HepG2 (cell line): ENCODE measurements around the gene MOGAT3. TPM values are rescaled to one million over a fixed set of nuclear protein-coding genes. Genes with fewer than 3 reads are reported as not detected.

Experiments used
- CHCHD3 ChIP-seq: sonication (generic); formaldehyde crosslinking; IDR thresholded peaks from 2 replicates; pipeline ENCODE4 v1.8.0; 2022; ENCODE audit warnings: mild to moderate bottlenecking, missing genetic modification reagents, moderate library complexity
- FOXC1 ChIP-seq: sonication (generic); formaldehyde crosslinking; IDR thresholded peaks from 2 replicates; pipeline ENCODE4 v1.8.0; 2022; ENCODE audit warnings: mild to moderate bottlenecking, missing genetic modification reagents, borderline replicate concordance
- FOXM1 ChIP-seq: sonication (generic); formaldehyde crosslinking; IDR thresholded peaks from 2 replicates; pipeline ENCODE4 v1.5.0; 2020; ENCODE audit warnings: missing genetic modification reagents
- JUN ChIP-seq: sonication (generic); formaldehyde crosslinking; IDR thresholded peaks from 2 replicates; pipeline ENCODE4 v1.4.0; 2020; ENCODE audit warnings: mild to moderate bottlenecking, missing genetic modification reagents
- NFATC3 ChIP-seq: sonication (generic); formaldehyde crosslinking; IDR thresholded peaks from 2 replicates; pipeline ENCODE4 v1.5.1; 2020; ENCODE audit warnings: mild to moderate bottlenecking, missing genetic modification reagents
- PRDM4 ChIP-seq: sonication (generic); formaldehyde crosslinking; IDR thresholded peaks from 2 replicates; pipeline ENCODE4 v1.9.0; 2021; ENCODE audit warnings: missing genetic modification reagents, borderline replicate concordance
- PRMT3 ChIP-seq: sonication (generic); formaldehyde crosslinking; IDR thresholded peaks from 2 replicates; pipeline ENCODE4 v1.8.1; 2022; ENCODE audit warnings: low read depth, mild to moderate bottlenecking, moderate library complexity, missing genetic modification reagents, borderline replicate concordance
- RARG ChIP-seq: sonication (generic); formaldehyde crosslinking; IDR thresholded peaks from 2 replicates; pipeline ENCODE4 v1.4.0; 2020; ENCODE audit warnings: low read depth, mild to moderate bottlenecking, missing genetic modification reagents
- SIN3A ChIP-seq: IDR thresholded peaks from 2 replicates; pipeline ENCODE4 v1.6.1; 2011; ENCODE audit warnings: low read depth, mild to moderate bottlenecking, control low read depth, low read length, borderline replicate concordance
- SP140L ChIP-seq: sonication (generic); formaldehyde crosslinking; IDR thresholded peaks from 2 replicates; pipeline ENCODE4 v1.4.0; 2020; ENCODE audit warnings: missing genetic modification reagents, borderline replicate concordance
- TERF1 ChIP-seq: sonication (generic); formaldehyde crosslinking; IDR thresholded peaks from 2 replicates; pipeline ENCODE4 v1.8.0; 2022; ENCODE audit warnings: mild to moderate bottlenecking, missing genetic modification reagents, moderate library complexity
- YEATS2 ChIP-seq: sonication (generic); formaldehyde crosslinking; IDR thresholded peaks from 2 replicates; pipeline ENCODE4 v1.4.0; 2020; ENCODE audit warnings: missing genetic modification reagents, borderline replicate concordance
- ZNF232 ChIP-seq: sonication (generic); formaldehyde crosslinking; IDR thresholded peaks from 2 replicates; pipeline ENCODE4 v1.4.0; 2020; ENCODE audit warnings: missing genetic modification reagents, borderline replicate concordance
- ZNF615 ChIP-seq: sonication (generic); formaldehyde crosslinking; IDR thresholded peaks from 2 replicates; pipeline ENCODE4 v1.5.0; 2020; ENCODE audit warnings: mild to moderate bottlenecking, missing genetic modification reagents, borderline replicate concordance
- ZNF616 ChIP-seq: sonication (generic); formaldehyde crosslinking; IDR thresholded peaks from 2 replicates; pipeline ENCODE4 v1.5.0; 2020; ENCODE audit warnings: low read depth, mild to moderate bottlenecking, missing genetic modification reagents
- ZNF652 ChIP-seq: IDR thresholded peaks from 2 replicates; pipeline ENCODE4 v1.6.1; 2016; ENCODE audit warnings: low read depth, borderline replicate concordance
- ZNF776 ChIP-seq: sonication (generic); formaldehyde crosslinking; IDR thresholded peaks from 2 replicates; pipeline ENCODE4 v1.4.0; 2020; ENCODE audit warnings: mild to moderate bottlenecking, missing genetic modification reagents
- ZNF800 ChIP-seq: sonication (generic); formaldehyde crosslinking; IDR thresholded peaks from 2 replicates; pipeline ENCODE4 v1.4.0; 2020; ENCODE audit warnings: missing genetic modification reagents
- ZXDC ChIP-seq: sonication (generic); formaldehyde crosslinking; IDR thresholded peaks from 2 replicates; pipeline ENCODE4 v1.5.0; 2020; ENCODE audit warnings: mild to moderate bottlenecking, missing genetic modification reagents
- polyA plus RNA-seq, 8 experiments: library from polyadenylated mRNA; depleted of rRNA in 3 of 8; stranded (reverse) in 7 of 8; unstranded in 1 of 8; fragments of >200 nt; fragmentation: Illumina TruSeq in 4 of 8; extraction: Trizol in 4 of 8; gene quantifications; 2 replicates each; pipeline versions ENCODE4 v1.2.1 to v1.2.3, GENCODE V29; 2011 to 2016; ENCODE audit warnings: low read depth in 4 of 8, missing spikeins in 1 of 8, mixed read lengths in 1 of 8; ENCODE audit not compliant: insufficient read depth in 1 of 8
- total RNA-seq, 5 experiments: library from RNA; depleted of rRNA; stranded (reverse); fragments of >200 nt; fragmentation: Illumina TruSeq; extraction: Trizol; gene quantifications; 2 replicates each; pipeline ENCODE4 v1.2.3, GENCODE V29; 2016; ENCODE audit warnings: low read depth in 1 of 5

MOGAT3 gene
- total and polyA plus RNA-seq, 2 of the 13 experiments (the other 11 are each of a cell fraction or from before 2014, with no cell fraction given), result 22.5 to 30.5 TPM

GRCh38 chr7:101243646-101244374, 43.0 kb upstream of the MOGAT3 start (continued):
- TF ChIP-seq ZXDC (CRISPR knock-in tag), result no peak
- TF ChIP-seq ZNF616, result no peak
- 0 out of 2 replicates have a peak, but pooled peaks have one; percentile 40 for TF ChIP-seq FOXM1 (CRISPR knock-in tag)
- TF ChIP-seq SIN3A, result no peak
- no peak for TF ChIP-seq NFATC3
- 0 out of 2 replicates have a peak, but pooled peaks have one; percentile 15 for TF ChIP-seq ZNF800
- TF ChIP-seq TERF1 (CRISPR knock-in tag), result no peak
- TF ChIP-seq JUN (CRISPR knock-in tag), result no peak
- TF ChIP-seq PRMT3 (CRISPR knock-in tag), result 0 out of 2 replicates have a peak, but pooled peaks have one; percentile 34
- TF ChIP-seq YEATS2 (CRISPR knock-in tag), result no peak
- TF ChIP-seq PRDM4, result 0 out of 2 replicates have a peak, but pooled peaks have one; percentile 20
- no peak for TF ChIP-seq SP140L (CRISPR knock-in tag)
- TF ChIP-seq FOXC1 (CRISPR knock-in tag), result 0 out of 2 replicates have a peak, but pooled peaks have one; percentile 42
- TF ChIP-seq ZNF615 (CRISPR knock-in tag), result no peak
- peak; percentile 61; the same call in 1 of the 2 replicates for TF ChIP-seq CHCHD3 (CRISPR knock-in tag)
- TF ChIP-seq RARG (CRISPR knock-in tag), result no peak
- TF ChIP-seq ZNF652 (CRISPR knock-in tag), result 0 out of 2 replicates have a peak, but pooled peaks have one; percentile 15
- TF ChIP-seq ZNF232 (CRISPR knock-in tag), result 0 out of 2 replicates have a peak, but pooled peaks have one; percentile 13
- TF ChIP-seq ZNF776 (CRISPR knock-in tag), result peak; percentile 52; the same call in 1 of the 2 replicates
